ENCODE data around the gene MRAP. TPM values are rescaled to one million over a fixed set of nuclear protein-coding genes. Genes with fewer than 3 reads are reported as not detected.
A peak's percentile ranks its signal among the peaks of the same experiment; 100 is the strongest.

The MRAP gene
- total RNA-seq, 1 donor from 2014 or later, result 3.9 TPM

DNA sequence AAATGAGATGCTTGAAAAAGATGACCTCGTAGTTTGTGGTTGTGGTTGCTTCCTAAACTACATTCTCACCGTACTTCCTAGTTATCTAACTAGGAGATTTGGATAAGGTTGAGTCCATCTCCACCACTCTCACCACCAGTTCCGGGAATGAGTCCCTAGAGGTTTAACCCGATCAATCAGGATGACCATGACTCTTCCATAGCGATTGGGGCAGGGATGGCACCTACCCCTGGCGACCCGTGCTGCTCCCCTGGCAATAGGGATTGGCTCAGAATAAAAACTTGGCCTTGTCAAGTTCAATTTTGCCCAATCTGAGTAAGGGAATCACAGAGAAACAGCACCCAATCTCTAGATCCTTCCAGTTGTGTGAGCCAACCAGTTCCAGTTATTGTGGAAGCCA lies 17.1 kb upstream of the MRAP start:
- Histone ChIP-seq H3K27ac (no peak overlapping the region), H3K4me3 (no peak overlapping the region), H3K9me3 (no peaks in the 10 kb centered on the region), H3K36me3 (no peaks in the 10 kb centered on the region), H3K27me3 (no peaks in the 10 kb centered on the region), H3K4me1 (peaks cover 23% of the 10 kb centered on the region)
- intact Hi-C loops (cut with DNase I), result no loop called here
- no peak for TF ChIP-seq POLR2AphosphoS5 (IDR thresholded peaks at IDR 0.05; ENCODE audit: insufficient read depth in 1 of 2, low read depth in 1 of 2)
- no peak for TF ChIP-seq POLR2A (IDR thresholded peaks at IDR 0.05)
- TF ChIP-seq, protein P1, sequence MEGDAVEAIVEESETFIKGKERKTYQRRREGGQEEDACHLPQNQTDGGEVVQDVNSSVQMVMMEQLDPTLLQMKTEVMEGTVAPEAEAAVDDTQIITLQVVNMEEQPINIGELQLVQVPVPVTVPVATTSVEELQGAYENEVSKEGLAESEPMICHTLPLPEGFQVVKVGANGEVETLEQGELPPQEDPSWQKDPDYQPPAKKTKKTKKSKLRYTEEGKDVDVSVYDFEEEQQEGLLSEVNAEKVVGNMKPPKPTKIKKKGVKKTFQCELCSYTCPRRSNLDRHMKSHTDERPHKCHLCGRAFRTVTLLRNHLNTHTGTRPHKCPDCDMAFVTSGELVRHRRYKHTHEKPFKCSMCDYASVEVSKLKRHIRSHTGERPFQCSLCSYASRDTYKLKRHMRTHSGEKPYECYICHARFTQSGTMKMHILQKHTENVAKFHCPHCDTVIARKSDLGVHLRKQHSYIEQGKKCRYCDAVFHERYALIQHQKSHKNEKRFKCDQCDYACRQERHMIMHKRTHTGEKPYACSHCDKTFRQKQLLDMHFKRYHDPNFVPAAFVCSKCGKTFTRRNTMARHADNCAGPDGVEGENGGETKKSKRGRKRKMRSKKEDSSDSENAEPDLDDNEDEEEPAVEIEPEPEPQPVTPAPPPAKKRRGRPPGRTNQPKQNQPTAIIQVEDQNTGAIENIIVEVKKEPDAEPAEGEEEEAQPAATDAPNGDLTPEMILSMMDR (IDR thresholded peaks at IDR 0.05), result no peak
- DNase-seq (ENCODE audit: extremely low spot score in 2 of 2), result peak in 1 of 2 donors; percentile 52

DNA sequence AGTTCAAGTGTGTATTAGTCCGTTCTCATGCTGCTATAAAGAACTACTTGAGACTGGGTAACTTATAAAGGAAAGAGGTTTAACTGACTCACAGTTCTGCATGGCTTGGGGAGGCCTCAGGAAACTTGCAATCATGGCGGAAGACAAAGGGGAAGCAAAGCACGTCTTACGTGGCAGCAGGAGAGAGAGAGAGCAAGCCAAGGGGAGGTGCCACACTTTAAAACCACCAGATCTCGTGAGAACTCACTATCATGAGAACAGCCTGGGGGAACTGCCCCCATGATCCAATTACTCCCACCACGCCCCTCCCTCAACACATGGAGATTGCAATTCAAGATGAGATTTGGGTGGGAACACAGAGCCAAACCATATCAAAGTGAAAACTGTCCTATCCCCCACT lies 15.7 kb upstream of the MRAP start:
- H3K4me1 ChIP-seq, result peaks cover 18% of the 10 kb centered on the region
- no peak overlapping the region for H3K4me3 ChIP-seq
- no peaks in the 10 kb centered on the region for H3K9me3 ChIP-seq
- no peak overlapping the region for H3K27ac ChIP-seq
- no peak for TF ChIP-seq POLR2A (IDR thresholded peaks at IDR 0.05)
- no peak for TF ChIP-seq POLR2AphosphoS5 (IDR thresholded peaks at IDR 0.05; ENCODE audit: insufficient read depth in 1 of 2, low read depth in 1 of 2)
- TF ChIP-seq, protein P1 (IDR thresholded peaks at IDR 0.05), result no peak
- no peaks in the 10 kb centered on the region for H3K27me3 ChIP-seq
- intact Hi-C loops (cut with DNase I), result no loop called here
- DNase-seq (ENCODE audit: extremely low spot score in 2 of 2), result peak in 1 of 2 donors; percentile 42
- no peaks in the 10 kb centered on the region for H3K36me3 ChIP-seq

DNA sequence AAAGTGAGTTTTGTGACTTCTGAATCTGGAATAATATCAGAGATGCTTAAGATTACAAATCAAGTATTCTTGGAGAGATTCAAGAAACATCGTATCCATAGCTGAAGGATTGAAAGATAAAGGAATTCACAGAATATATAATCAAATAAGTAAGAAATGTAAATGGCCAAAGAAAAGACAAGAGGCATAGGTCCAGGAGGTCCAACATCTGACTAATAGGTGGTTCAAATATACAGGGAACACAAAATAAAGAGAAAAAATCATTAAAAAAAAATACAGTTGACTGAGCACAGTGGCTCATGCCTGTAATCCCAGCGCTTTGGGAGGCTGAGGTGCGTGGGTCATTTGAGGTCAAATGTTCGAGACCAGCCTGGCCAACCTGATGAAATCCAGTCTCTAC lies 13.2 kb upstream of the MRAP start:
- H3K27ac ChIP-seq, result no peak overlapping the region
- no peaks in the 10 kb centered on the region for H3K36me3 ChIP-seq
- no peak overlapping the region for H3K4me3 ChIP-seq
- TF ChIP-seq POLR2A (IDR thresholded peaks at IDR 0.05) (no peak), POLR2AphosphoS5 (IDR thresholded peaks at IDR 0.05; ENCODE audit: insufficient read depth in 1 of 2, low read depth in 1 of 2) (no peak)
- TF ChIP-seq, protein P1 (IDR thresholded peaks at IDR 0.05), result no peak
- H3K9me3 ChIP-seq, result no peaks in the 10 kb centered on the region
- no peak for DNase-seq (ENCODE audit: extremely low spot score in 2 of 2)
- intact Hi-C loops (cut with DNase I), result no loop called here
- H3K27me3 ChIP-seq, result no peaks in the 10 kb centered on the region
- H3K4me1 ChIP-seq, result no peaks in the 10 kb centered on the region

DNA sequence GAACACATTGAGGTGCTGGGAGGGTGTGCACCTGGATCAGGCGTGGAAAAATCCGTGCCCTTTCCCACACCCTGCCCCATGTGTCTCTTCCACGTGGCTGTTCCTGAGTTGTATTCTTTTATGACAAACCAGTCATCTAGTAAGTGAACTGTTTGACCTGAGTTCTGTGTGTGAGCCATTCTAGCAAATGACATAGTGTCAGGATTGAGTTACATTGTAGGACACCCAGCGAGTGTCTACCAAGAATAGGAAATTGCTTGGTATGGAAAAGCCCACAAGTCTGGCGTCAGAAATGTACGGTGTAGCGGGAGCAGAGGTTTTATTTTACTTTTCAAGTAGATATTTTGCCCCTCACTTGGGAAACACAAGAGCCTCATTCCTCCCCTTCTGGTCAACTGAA lies 1.2 kb upstream of the MRAP start:
- Histone ChIP-seq H3K36me3 (no peaks in the 10 kb centered on the region), H3K27me3 (no peaks in the 10 kb centered on the region), H3K4me3 (no peak overlapping the region), H3K9me3 (no peaks in the 10 kb centered on the region), H3K27ac (peak overlapping the region; percentile 61), H3K4me1 (no peaks in the 10 kb centered on the region)
- TF ChIP-seq, protein P1 (IDR thresholded peaks at IDR 0.05), result no peak
- TF ChIP-seq POLR2A (IDR thresholded peaks at IDR 0.05) (no peak), POLR2AphosphoS5 (IDR thresholded peaks at IDR 0.05; ENCODE audit: insufficient read depth in 1 of 2, low read depth in 1 of 2) (no peak)
- peak in 1 of 2 donors; percentile 67 for DNase-seq (ENCODE audit: extremely low spot score in 2 of 2)
- intact Hi-C loops (cut with DNase I), result no loop called here

DNA sequence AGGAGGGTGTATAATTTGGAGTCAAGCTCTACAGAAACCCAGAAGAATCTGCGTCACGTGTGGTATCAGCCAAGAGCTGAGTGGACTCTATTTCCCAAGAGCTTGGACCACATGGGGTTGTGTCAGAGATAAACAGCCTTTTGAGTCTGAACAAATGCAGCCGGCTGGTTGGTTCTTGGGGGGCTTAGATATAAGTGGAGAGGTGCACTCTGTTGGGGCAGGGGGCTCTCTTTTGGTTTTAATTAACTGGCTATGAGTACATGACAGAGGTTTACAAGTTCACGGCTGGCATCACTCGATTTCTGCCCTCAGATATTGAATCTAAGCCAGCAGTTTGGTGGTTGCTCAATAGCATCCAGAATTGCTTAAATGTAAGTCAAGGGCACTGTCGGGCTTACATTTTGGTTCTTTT lies 501 bp upstream of the MRAP start:
- TF ChIP-seq POLR2AphosphoS5 (IDR thresholded peaks at IDR 0.05; ENCODE audit: insufficient read depth in 1 of 2, low read depth in 1 of 2) (no peak), POLR2A (IDR thresholded peaks at IDR 0.05) (no peak)
- TF ChIP-seq, protein P1 (IDR thresholded peaks at IDR 0.05), result no peak
- no peaks in the 10 kb centered on the region for H3K36me3 ChIP-seq
- no peaks in the 10 kb centered on the region for H3K9me3 ChIP-seq
- H3K27ac ChIP-seq, result peak overlapping the region; percentile 61
- peak in 1 of 2 donors; percentile 83 for DNase-seq (ENCODE audit: extremely low spot score in 2 of 2)
- no peaks in the 10 kb centered on the region for H3K4me1 ChIP-seq
- H3K27me3 ChIP-seq, result no peaks in the 10 kb centered on the region
- no peak overlapping the region for H3K4me3 ChIP-seq
- intact Hi-C loops (cut with DNase I), result no loop called here

All from vagina (tissue), 2 donors.